H1 (cell line): ENCODE results near the gene ASCL5. TPM values are rescaled to one million over a fixed set of nuclear protein-coding genes. Genes with fewer than 3 reads are reported as not detected.

Experiments
- CTCF ChIA-PET: fragments of 300-600 bp; sonication (Branson Sonifier 250); formaldehyde crosslinking; loops from one replicate; lab custom pipeline; 2021; ENCODE audit not compliant: partially characterized antibody; lab: Charles Lee
- POLR2A ChIA-PET: fragments of 300-600 bp; sonication (Branson Sonifier 250); formaldehyde crosslinking; loops from one replicate; lab custom pipeline; 2021; ENCODE audit warnings: inconsistent platforms; ENCODE audit not compliant: partially characterized antibody; lab: Charles Lee
- DNase-seq, 2 experiments: peaks; one replicate each; pipeline versions ENCODE4 v3.0.0 to v3.0.0-alpha.2; 2010 to 2022; ENCODE audit warnings: low spot score in 2 of 2, low read depth in 1 of 2, mixed read lengths in 1 of 2
- FAIRE-seq: peaks from 2 replicates; lab custom pipeline; 2011; peaks lifted over from hg19 to GRCh38; lab: Jason Lieb, UNC
- H2AFZ ChIP-seq: 2 replicates; pipeline ENCODE4 v1.8.1; 2012; ENCODE audit warnings: low read length, inconsistent platforms
- H2AK5ac ChIP-seq: 2 replicates; pipeline ENCODE4 v1.6.1; 2013; ENCODE audit warnings: low read depth, low read length
- H2BK120ac ChIP-seq: replicated peaks from 2 replicates; pipeline ENCODE3; 2013; ENCODE audit warnings: low read depth, low read length, inconsistent platforms
- H2BK12ac ChIP-seq: 2 replicates; pipeline ENCODE4 v1.6.1; 2013; ENCODE audit warnings: low read depth, low read length
- H2BK15ac ChIP-seq: 2 replicates; pipeline ENCODE4 v1.6.1; 2013; ENCODE audit warnings: low read length
- H2BK20ac ChIP-seq: 2 replicates; pipeline ENCODE4 v1.6.1; 2013; ENCODE audit warnings: low read length
- H2BK5ac ChIP-seq: 2 replicates; pipeline ENCODE4 v1.6.1; 2013; ENCODE audit warnings: low read depth, low read length
- H3K14ac ChIP-seq: 2 replicates; pipeline ENCODE4 v1.6.1; 2013; ENCODE audit warnings: inconsistent platforms; ENCODE audit not compliant: insufficient read length
- H3K18ac ChIP-seq: 2 replicates; pipeline ENCODE4 v1.6.1; 2013; ENCODE audit warnings: low read length; ENCODE audit errors: extremely low read depth
- H3K23ac ChIP-seq: 2 replicates; pipeline ENCODE4 v1.6.1; 2013; ENCODE audit warnings: inconsistent platforms; ENCODE audit not compliant: insufficient read length
- H3K23me2 ChIP-seq: 2 replicates; pipeline ENCODE4 v1.6.1; 2013; ENCODE audit warnings: low read depth, low read length
- H3K27ac ChIP-seq: 2 replicates; pipeline ENCODE4 v1.6.1; 2011; ENCODE audit warnings: low read depth, low read length, inconsistent platforms
- H3K27me3 ChIP-seq, 4 experiments: replicated peaks in 1 of 4; 1 replicate in 1 of 4; 2 replicates in 3 of 4; pipeline versions ENCODE4 v1.6.1 to v1.8.1; 2011 to 2013; ENCODE audit warnings: low read length in 3 of 4, mild to moderate bottlenecking in 3 of 4, inconsistent platforms in 2 of 4, mixed read lengths in 2 of 4, moderate library complexity in 1 of 4; ENCODE audit not compliant: control insufficient read depth in 3 of 4, insufficient read depth in 3 of 4; ENCODE audit errors: extremely low read depth in 1 of 4
- H3K36me3 ChIP-seq, 4 experiments: 2 replicates each; pipeline versions ENCODE4 v1.6.1 to v1.8.1; 2011 to 2013; ENCODE audit warnings: mild to moderate bottlenecking in 4 of 4, low read length in 3 of 4, moderate library complexity in 2 of 4, control low read depth in 1 of 4, inconsistent platforms in 1 of 4; ENCODE audit not compliant: insufficient read depth in 4 of 4, control insufficient read depth in 2 of 4
- H3K4ac ChIP-seq: replicated peaks from 2 replicates; pipeline ENCODE3; 2013; ENCODE audit warnings: low read length, low read depth, mixed read lengths, inconsistent platforms; ENCODE audit not compliant: insufficient read length
- H3K4me1 ChIP-seq, 4 experiments: replicated peaks in 1 of 4; 1 replicate in 1 of 4; 2 replicates in 3 of 4; pipeline versions ENCODE4 v1.6.1 to v1.8.1; 2011 to 2013; ENCODE audit warnings: low read length in 3 of 4, inconsistent platforms in 2 of 4, mixed read lengths in 1 of 4; ENCODE audit not compliant: insufficient read depth in 4 of 4, control insufficient read depth in 3 of 4
- H3K4me2 ChIP-seq, 2 experiments: 2 replicates each; pipeline versions ENCODE4 v1.6.1 to v1.8.1; 2011 to 2013; ENCODE audit warnings: low read depth in 2 of 2, low read length in 2 of 2, control low read depth in 1 of 2, inconsistent platforms in 1 of 2, mild to moderate bottlenecking in 1 of 2; ENCODE audit not compliant: insufficient read depth in 1 of 2
- H3K4me3 ChIP-seq, 4 experiments: fragments of 200-600, 300-600 bp in 1 of 4; sonication (generic), shearing (Covaris generic), sonication (Bioruptor Twin) in 1 of 4; 2 replicates each; pipeline versions ENCODE4 v1.5.1 to v1.8.1; 2011 to 2016; ENCODE audit warnings: low read length in 4 of 4, low read depth in 3 of 4, control low read depth in 2 of 4, inconsistent platforms in 2 of 4, mild to moderate bottlenecking in 2 of 4, mixed read lengths in 1 of 4, moderate library complexity in 1 of 4; ENCODE audit not compliant: insufficient read depth in 2 of 4; ENCODE audit errors: extremely low read depth in 1 of 4
- H3K56ac ChIP-seq: replicated peaks from 2 replicates; pipeline ENCODE3; 2013; ENCODE audit warnings: low read depth, mild to moderate bottlenecking, mixed read lengths, low read length, inconsistent platforms; ENCODE audit not compliant: insufficient read length
- H3K79me1 ChIP-seq: 2 replicates; pipeline ENCODE4 v1.6.1; 2013; ENCODE audit warnings: low read depth, low read length, control low read depth
- H3K79me2 ChIP-seq, 2 experiments: 2 replicates each; pipeline versions ENCODE4 v1.6.1 to v1.8.1; 2012 to 2013; ENCODE audit warnings: low read length in 2 of 2, mild to moderate bottlenecking in 2 of 2, inconsistent platforms in 1 of 2; ENCODE audit not compliant: insufficient read depth in 2 of 2, control insufficient read depth in 1 of 2
- H3K9ac ChIP-seq, 4 experiments: replicated peaks in 1 of 4; 1 replicate in 1 of 4; 2 replicates in 3 of 4; pipeline versions ENCODE4 v1.6.1 to v1.8.1; 2011 to 2013; ENCODE audit warnings: low read depth in 3 of 4, low read length in 3 of 4, control low read depth in 2 of 4, mild to moderate bottlenecking in 2 of 4, moderate library complexity in 2 of 4, inconsistent platforms in 1 of 4; ENCODE audit errors: extremely low read depth in 1 of 4
- H3K9me3 ChIP-seq, 2 experiments: 2 replicates each; pipeline versions ENCODE4 v1.6.1 to v1.8.1; 2012 to 2013; ENCODE audit warnings: mild to moderate bottlenecking in 2 of 2, moderate library complexity in 2 of 2, control low read depth in 1 of 2, inconsistent platforms in 1 of 2, low read depth in 1 of 2, low read length in 1 of 2, mixed read lengths in 1 of 2; ENCODE audit not compliant: insufficient read depth in 2 of 2
- H4K20me1 ChIP-seq, 2 experiments: replicated peaks in 1 of 2; 2 replicates each; pipeline versions ENCODE3 to v1.8.1; 2011 to 2013; ENCODE audit warnings: inconsistent platforms in 2 of 2, low read length in 2 of 2, mild to moderate bottlenecking in 1 of 2; ENCODE audit not compliant: insufficient read depth in 2 of 2, control insufficient read depth in 1 of 2
- H4K5ac ChIP-seq: 2 replicates; pipeline ENCODE4 v1.6.1; 2013; ENCODE audit warnings: low read length, low read depth, mixed read lengths, inconsistent platforms; ENCODE audit not compliant: insufficient read length
- H4K8ac ChIP-seq: 2 replicates; pipeline ENCODE4 v1.8.0; 2013; ENCODE audit warnings: mild to moderate bottlenecking, moderate library complexity, low read length, inconsistent platforms; ENCODE audit not compliant: insufficient read depth; ENCODE audit errors: extremely low read depth
- H4K91ac ChIP-seq: replicated peaks from 2 replicates; pipeline ENCODE3; 2013; ENCODE audit warnings: low read length, mixed read lengths, inconsistent platforms; ENCODE audit not compliant: insufficient read length
- CBX8 ChIP-seq: fragments of 300-800, 300-1000 bp; sonication (generic); IDR thresholded peaks from 2 replicates; pipeline ENCODE4 v1.7.1; 2016; ENCODE audit warnings: low read depth, low read length, borderline replicate concordance
- POLR2AphosphoS5 ChIP-seq: IDR thresholded peaks from 2 replicates; pipeline ENCODE4 v1.6.1; 2011; ENCODE audit warnings: low read depth, low read length
- SIRT6 ChIP-seq: IDR thresholded peaks from one replicate; pipeline ENCODE4 v1.7.1; 2012; ENCODE audit warnings: low read length, inconsistent platforms
- ZNF274 ChIP-seq: IDR thresholded peaks from 2 replicates; pipeline ENCODE4 v1.7.0; 2012; ENCODE audit warnings: low read length, borderline replicate concordance; ENCODE audit errors: extremely low read depth
- WGBS, 2 experiments: shearing (Covaris generic) in 1 of 2; methylation state at CpG; one replicate each; pipeline versions ENCODE4 v1.1.6 to v1.1.7; 2013 to 2015; ENCODE audit warnings: low lambda C conversion rate in 2 of 2, mixed read lengths in 2 of 2, inconsistent platforms in 1 of 2, low coverage in 1 of 2, missing lambda C conversion rate in 1 of 2; ENCODE audit not compliant: insufficient replicate concordance in 2 of 2, insufficient coverage in 1 of 2, insufficient read length in 1 of 2; ENCODE audit errors: extremely low coverage in 1 of 2, missing lambda C conversion rate in 1 of 2; 5-methylcytosine and 5-hydroxymethylcytosine counted together
- polyA plus RNA-seq, 7 experiments: library from polyadenylated mRNA; depleted of rRNA in 3 of 7; stranded (reverse) in 5 of 7; unstranded in 2 of 7; fragments of >200 nt in 5 of 7; fragments of 200-250 nt in 2 of 7; gene quantifications; 1 replicate in 5 of 7; 2 replicates in 1 of 7; 4 replicates in 1 of 7; pipeline versions ENCODE4 v1.2.1 to v1.2.3, GENCODE V29; 2011 to 2013; ENCODE audit warnings: missing spikeins in 2 of 7, mixed read lengths in 2 of 7
- total RNA-seq: library from RNA; stranded (reverse); fragmentation: NEBNext Ultra II Directional; extraction: Animal tissue kit (Norgen Biotek cat#: 25700); gene quantifications from 2 replicates; pipeline ENCODE4 v1.2.1, GENCODE V29; 2021

ASCL5 gene
- total and polyA plus RNA-seq, 2 of the 8 experiments (the other 6 are each of a cell fraction or from before 2014, with no cell fraction given) = 0.29 to 0.41 TPM

DNA sequence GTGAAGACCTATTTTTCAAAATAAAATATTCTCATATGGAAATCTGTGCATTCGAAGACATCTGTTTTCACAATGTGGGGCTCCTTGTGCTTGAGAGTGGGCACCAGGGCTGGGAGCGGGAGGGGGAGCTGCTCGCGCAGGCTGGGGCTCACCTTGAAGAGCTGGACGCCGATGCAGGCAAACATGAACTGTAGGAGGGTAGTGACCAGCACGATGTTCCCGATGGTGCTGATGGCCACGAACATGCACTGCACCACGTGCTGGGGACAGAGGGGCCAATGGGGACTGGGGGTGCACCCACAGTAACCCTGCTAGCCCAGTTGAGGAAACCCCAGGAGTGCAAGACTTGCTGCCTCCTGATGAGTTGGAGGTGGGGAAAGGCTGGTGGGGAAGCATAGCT, 61.3 kb downstream of the ASCL5 start:
- Histone ChIP-seq H3K23ac (no peak overlapping the region), H3K14ac (no peak overlapping the region), H4K8ac (no peak overlapping the region), H3K79me2 (no peaks in the 10 kb centered on the region), H3K27ac (no peak overlapping the region), H3K79me1 (no peaks in the 10 kb centered on the region), H3K36me3 (no peaks in the 10 kb centered on the region), H2AK5ac (no peak overlapping the region), H2BK15ac (no peak overlapping the region), H3K4me3 (no peak overlapping the region), H3K18ac (no peak overlapping the region), H2BK12ac (no peak overlapping the region), H3K56ac (no peak overlapping the region), H3K23me2 (no peaks in the 10 kb centered on the region), H4K5ac (no peak overlapping the region), H2BK20ac (no peak overlapping the region), H4K20me1 (no peaks in the 10 kb centered on the region), H3K4ac (no peak overlapping the region), H3K9ac (no peak overlapping the region), H3K4me1 (peaks cover 0 to 14% (median 3%) of the 10 kb centered on the region in 4 experiments; a peak in 5 of 7 replicates), H4K91ac (no peak overlapping the region), H2BK5ac (no peak overlapping the region), H2BK120ac (no peak overlapping the region), H3K4me2 (no peak overlapping the region), H3K27me3 (no peaks in the 10 kb centered on the region; a peak in 1 of 7 replicates), H3K9me3 (no peaks in the 10 kb centered on the region), H2AFZ (no peak overlapping the region)
- no peak for FAIRE-seq
- TF ChIP-seq ZNF274 (no peak), POLR2AphosphoS5 (no peak), CBX8 (no peak), SIRT6 (no peak)
- 89% methylated on average over 10 of the region's 10 CpGs; no CpG with 5 or more reads in 1 of the 2 experiments for WGBS, 2 experiments
- POLR2A ChIA-PET = no interaction called here
- CTCF ChIA-PET = interaction anchor here (0.7 to 10.6 kb wide), 8 partner anchors 11 to 296 kb away, joined by 3 to 97 read pairs (median 4); no protein-coding TSS in a partner anchor
- no peak for DNase-seq
